ENCODE results near the gene CCDC92.

The CCDC92 gene

GRCh38 chr12:123891516-123892179 lies 81.0 kb downstream of the CCDC92 start:
- in situ Hi-C loops (cut with MboI; ENCODE audit: low sequenced_read_pairs), result no loop called here

DNA sequence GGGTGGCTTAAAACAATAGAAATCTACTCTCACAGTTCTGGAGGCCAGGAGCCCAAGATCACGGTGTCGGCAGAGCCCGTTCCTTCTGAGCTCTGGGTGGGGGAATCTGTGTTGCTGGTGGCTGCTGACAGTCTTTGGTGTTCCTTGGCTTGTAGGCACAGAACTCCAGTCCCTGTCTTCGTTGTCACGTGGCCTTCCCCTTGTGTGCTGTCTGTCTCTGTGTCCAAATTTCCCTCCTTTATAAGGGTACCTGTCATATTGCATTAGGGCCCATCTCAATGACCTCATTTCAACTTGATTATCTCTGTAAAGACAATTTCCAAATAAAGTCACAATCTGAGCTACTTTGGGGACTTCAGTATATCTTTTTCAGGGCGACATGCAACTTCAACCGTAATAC lies 81.6 kb downstream of the CCDC92 start:
- in situ Hi-C loops (cut with MboI; ENCODE audit: low sequenced_read_pairs), result no loop called here

DNA sequence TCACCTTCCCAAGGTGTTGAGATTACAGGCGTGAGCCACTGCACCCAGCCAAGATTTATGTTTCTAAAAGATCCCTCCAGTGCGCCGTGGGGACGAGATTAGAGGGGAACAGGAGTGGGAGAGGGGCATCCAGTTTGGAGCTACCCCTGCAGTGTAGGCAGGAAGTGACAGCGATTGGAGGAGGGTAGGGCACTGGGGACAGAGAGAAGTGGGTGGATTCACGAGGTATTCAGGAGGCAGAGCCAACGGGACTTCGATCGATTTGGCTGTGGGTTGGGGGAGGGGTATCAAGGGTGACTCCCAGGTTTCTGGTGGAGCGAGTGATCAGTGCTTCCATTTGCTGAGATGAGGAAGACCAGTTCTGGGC lies 82.1 kb downstream of the CCDC92 start:
- in situ Hi-C loops (cut with MboI; ENCODE audit: low sequenced_read_pairs), result no loop called here

DNA sequence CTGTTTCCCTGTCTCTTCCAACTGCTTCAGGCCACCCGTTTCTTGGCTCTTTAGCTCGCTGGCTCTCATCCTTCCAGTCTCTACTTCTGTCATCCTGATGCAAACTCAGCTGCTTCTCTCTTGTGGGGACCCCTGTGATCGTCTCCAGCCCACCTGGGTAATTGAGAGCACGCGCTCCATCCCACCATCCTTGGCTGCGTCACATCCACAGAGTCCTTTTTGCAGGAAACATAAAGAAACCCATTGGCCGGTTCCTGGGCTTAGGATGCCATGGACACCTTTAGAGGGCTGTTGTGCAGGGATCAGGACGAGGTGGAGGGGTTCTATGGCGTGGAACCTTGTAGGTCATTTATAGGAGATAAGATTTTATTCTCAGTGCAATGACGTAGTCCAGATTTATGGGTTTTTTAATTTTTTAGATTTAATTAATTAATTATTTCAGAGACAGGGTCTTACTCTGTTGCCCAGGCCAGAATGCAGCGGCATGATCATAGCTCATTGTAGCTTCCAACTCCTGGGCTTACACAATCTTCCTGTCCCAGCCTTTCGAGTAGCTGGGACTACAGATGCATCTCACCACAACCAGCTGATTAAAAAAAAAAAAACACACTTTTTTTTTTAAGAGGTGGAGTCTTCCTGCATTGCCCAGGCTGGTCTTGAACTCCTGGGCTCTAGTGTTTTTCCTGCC lies 82.6 kb downstream of the CCDC92 start:
- in situ Hi-C loops (cut with MboI; ENCODE audit: low sequenced_read_pairs), result no loop called here

DNA sequence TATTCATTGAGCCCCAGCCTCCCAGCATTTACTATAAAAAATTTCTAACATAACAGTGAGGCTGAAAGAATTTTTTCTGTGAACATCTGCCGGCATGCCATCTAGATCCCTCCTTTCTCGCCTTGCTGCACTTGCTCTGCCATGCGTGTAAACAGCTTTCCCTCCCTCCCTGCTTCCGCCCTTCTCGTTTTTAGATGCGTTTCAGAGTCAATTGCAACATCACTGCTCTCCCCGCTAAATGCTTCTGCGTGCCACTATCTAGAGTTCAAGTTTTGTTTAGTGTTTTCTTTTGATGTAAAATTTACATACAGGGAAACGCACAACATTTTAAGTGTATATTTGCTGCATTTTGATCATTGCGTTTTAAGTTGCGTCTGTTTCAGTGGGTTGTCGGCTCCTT lies 83.6 kb downstream of the CCDC92 start:
- in situ Hi-C loops (cut with MboI; ENCODE audit: low sequenced_read_pairs), result no loop called here

GRCh38 chr12:123886931-123887582 lies 85.6 kb downstream of the CCDC92 start:
- in situ Hi-C loops (cut with MboI; ENCODE audit: low sequenced_read_pairs), result no loop called here

GRCh38 chr12:123886258-123886657 lies 86.4 kb downstream of the CCDC92 start:
- in situ Hi-C loops (cut with MboI; ENCODE audit: low sequenced_read_pairs), result no loop called here

Data from HL-60/S4 treated with phorbol 12-myristate 13-acetate at 8.2 ng/mL for 4 days and 3 days (cell line).